GM19238 (cell line): Measurements from ENCODE around the gene ATP5F1E.
"Not testable (repeated sequence)": the region's sequence is repeated elsewhere in the genome, so short reads cannot be mapped to it uniquely, and the experiment has no call there.

Source experiments
- DNase-seq: peaks from one replicate; pipeline ENCODE4 v3.0.0; 2011; ENCODE audit warnings: low spot score; ENCODE audit not compliant: insufficient read length

The ATP5F1E gene

DNA sequence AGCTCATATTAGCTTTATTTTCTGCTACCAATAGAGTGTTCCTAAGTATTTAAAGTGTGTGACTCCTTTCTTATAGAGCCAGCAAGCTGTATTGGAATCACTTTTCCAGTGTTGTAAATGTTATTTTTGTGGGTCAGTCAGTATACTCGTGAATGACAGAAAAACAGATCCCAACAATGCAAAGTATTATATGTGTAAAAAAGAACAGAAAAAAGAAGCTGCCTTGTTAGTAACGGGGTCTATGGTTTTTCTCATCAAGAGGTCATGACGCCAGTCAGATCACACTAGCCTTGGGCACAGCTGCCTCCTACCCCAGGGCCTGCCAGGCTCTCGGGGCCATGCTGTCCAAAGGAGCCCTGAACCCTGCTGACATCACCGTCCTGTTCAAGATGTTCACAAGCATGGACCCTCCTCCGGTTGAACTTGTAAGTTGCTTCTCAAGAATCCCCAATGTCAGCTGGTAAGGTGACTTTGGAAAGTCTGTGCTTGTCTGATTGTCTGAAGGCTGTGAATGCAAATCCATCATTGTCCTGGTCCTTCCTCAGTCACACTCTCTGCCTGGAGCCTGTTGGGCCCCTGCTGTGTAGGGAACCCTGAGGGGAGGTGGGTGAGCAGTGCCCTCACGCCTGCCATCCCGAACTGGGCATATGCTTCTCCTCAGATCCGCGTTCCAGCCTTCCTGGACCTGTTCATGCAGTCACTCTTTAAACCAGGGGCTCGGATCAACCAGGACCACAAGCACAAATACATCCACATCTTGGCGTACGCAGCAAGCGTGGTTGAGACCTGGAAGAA lies 41.3 kb downstream of the ATP5F1E start:
- DNase-seq, result no peak

DNA sequence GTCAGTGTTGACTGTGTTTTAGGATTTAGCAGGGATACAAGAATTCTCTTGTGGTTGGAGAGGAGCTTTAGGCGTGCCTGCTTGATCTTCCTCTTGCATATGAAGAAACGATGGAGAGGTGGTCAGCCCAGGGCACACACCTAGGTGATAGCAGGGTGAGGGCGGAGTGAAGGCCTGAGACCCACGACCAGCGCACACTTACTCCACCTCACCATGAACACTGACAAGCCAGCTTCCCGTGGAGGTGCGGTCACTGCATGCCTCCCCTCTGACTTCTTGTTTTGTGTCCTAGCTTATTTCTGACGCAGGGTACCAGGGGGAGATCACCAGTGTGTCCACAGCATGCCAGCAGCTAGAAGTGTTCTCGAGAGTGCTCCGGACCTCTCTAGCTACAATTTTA lies 42.9 kb downstream of the ATP5F1E start:
- DNase-seq, result no peak

DNA sequence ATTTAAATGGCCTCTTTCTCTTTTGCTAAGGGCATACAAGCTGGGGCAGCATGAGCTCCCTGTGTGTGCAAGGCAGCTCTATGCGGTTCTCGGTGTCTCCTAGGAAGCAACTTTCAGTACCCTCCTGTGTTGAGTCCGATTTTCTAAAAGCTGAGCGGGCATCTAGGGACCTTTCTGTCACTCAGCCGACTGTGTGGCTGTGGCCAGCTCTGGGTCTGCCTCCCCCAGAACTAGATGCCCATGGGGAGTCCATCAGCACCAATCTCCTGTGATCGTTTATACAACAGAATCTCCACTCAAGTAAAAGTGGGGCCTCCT lies 43.6 kb downstream of the ATP5F1E start:
- no peak for DNase-seq

DNA sequence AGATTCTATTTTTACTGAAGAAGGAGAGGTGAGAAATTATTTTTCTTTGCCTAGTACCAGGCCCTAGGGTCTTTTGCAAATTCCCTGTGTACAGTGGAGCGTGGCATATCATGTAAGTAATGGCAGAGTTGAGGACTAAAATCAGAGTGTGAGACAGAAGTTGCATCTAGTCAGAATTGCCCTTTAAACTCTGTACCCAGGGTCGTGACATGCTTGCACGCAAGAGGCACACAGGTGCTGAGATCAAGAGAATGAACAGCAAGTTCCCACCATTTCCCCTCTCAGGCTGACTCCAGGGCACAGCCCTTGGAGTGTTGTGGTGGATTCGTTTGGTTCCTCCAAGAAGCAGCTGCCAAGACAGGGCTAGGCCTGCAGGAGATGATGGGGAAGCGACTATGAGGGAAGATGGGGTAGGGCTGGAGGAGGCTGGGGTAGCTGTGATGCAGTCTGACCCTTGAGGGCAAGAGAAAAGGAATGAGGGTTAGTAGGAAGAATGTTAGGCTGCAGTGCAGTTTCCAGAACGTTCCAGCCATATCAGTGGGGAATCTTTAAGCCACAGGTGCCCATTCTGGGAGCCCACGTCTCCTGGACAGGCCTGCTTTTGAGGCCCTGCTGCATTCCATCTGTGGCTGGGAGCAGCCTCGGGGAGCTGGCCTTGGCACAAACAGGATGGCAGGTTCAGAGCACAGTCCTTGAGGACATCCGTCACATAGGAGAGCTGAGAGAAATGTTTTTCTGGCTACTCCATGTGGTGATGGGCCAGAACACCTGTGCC lies 44.2 kb downstream of the ATP5F1E start:
- DNase-seq, result no peak

DNA sequence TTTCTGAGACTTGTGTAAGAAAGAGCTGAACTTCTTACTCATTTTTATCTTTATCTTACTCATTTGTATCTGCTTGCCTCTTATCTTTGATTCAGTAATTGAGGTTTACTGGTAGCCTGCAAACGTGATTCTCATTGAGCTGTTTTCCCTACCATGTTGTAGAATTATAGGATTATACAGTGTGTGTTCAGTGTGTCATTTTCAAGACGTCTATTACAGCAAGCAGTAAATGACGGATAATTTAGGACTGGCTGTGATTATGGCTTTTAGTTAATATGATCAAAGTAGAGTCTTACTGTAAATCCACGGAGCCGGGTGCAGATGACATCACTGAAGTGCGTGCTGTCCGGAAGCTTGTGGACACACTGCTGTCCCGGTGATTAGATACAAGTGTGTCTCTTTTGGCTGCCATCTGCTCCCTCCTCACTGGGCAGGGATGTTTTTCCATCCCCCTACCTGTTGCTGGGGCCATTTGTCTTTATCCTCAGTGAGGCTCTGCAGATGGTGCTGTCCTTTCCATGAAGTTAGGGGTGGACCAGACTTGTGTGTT lies 45.1 kb downstream of the ATP5F1E start:
- no peak for DNase-seq

DNA sequence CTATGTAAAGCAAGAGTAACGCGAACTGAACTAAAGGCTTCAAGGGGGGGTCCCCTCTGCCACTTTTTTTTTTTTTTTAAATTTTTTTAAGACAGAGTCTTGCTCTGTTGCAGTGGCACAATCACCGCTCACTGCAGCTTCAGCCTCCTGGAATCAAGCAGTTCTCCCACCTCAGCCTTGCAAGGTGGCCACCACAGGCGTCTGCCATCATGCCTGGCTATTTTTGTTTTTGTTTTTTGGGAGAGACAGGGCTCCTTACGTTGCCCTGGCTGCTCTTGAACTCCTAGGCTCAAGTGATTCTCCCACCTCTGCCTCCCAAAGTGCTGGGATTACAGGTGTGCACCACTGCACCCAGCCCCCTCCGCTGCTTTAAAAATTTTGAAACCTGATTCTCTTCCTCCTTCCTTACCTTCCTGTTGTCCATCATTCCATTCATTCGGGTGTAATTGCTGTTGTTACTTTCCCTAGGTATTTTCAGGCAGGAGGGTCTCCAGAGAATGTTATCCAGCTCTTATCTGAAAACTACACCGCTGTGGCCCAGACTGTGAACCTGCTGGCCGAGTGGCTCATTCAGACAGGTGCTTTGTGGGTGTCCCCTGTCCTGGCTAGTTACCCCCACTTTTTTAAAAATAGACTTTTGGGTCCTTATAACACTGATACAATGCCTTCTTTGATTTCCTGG lies 45.7 kb downstream of the ATP5F1E start:
- no peak for DNase-seq

DNA sequence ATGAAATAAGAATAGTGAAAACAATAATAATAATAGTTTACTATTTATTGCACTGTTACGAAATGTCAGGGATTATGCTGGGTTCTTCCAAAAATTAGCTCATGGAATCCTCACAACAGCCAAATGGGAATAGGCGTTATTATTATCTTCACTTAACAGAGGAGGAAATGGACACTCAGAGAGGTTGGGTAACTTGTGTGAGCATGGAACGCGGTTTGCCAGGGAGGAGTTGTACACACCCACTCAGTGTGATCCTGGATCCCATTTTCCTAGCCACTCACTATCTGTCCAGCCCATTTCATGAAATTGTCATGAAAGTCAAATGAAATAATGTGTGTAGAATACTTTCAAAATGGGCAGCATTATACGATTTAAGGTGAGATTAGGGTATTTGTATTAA lies 46.5 kb downstream of the ATP5F1E start:
- DNase-seq, result no peak

DNA sequence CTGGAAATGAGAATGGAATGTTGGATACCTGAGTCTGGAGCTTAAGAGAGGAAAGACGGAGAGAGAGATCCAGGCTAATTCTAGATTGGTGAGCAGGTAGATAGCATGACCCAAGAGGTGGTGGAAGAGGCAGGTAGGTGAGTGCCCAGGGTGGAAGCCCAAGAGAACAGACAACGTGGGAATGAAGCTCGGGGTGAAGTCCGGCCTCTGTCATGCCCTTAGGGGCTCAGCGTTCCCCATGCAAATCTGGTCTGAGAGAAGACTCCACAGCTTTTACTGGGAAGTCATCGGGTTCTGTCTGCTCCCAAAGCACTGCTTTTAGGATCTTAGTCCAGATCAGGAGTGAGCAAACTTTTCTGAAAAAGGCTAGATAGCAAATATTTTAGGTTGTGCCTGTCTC lies 47.4 kb downstream of the ATP5F1E start:
- DNase-seq, result no peak

DNA sequence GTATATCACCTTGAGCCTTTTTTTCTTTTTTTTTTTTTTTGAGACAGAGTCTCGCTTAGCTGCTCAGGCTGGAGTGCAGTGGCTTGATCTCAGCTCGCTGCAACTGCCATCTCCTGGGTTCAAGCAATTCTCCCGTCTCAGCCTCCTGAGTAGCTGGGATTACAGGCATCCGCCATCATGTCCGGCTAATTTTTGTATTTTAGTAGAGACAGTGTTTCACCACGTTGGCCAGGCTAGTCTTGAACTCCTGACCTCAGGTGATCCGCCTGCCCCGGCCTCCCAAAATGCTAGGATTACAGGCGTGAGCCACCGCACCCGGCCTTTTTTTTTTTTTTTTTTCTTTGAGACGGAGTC lies 49.0 kb downstream of the ATP5F1E start:
- DNase-seq, result not testable (repeated sequence)

DNA sequence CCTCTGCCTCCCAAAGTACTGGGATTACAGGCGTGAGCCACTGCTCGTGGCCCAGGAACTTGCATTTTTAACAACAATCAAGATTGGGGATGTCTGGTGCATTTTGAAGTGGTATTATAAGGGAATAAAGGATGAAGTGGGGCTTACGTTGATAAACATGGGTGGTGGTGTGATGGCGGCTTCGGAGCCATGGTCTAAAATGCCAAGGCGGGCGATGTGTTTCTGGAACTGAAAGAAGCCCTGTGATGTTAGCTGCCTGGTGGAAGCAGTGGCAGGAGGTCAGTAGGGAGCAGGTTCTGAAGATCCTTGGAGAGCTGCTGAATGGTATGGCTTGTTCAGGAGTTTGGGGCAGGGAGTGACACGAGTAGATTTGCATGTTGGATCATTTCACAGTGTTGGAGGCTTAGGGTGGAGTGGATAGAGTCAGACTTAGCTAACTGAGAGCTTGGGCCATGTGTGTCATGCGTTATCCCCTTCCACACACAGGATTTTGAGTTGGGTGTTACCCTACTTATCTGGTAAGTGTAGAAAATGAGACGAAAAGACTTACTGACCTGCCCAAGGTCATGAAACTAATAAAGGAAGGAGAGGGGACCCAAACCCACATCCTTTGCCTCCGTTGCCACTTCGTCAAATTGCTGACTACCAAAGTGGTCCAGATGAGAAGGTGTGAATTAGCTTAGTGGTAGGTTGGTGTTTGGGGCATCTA lies 49.6 kb downstream of the ATP5F1E start:
- no peak for DNase-seq

DNA sequence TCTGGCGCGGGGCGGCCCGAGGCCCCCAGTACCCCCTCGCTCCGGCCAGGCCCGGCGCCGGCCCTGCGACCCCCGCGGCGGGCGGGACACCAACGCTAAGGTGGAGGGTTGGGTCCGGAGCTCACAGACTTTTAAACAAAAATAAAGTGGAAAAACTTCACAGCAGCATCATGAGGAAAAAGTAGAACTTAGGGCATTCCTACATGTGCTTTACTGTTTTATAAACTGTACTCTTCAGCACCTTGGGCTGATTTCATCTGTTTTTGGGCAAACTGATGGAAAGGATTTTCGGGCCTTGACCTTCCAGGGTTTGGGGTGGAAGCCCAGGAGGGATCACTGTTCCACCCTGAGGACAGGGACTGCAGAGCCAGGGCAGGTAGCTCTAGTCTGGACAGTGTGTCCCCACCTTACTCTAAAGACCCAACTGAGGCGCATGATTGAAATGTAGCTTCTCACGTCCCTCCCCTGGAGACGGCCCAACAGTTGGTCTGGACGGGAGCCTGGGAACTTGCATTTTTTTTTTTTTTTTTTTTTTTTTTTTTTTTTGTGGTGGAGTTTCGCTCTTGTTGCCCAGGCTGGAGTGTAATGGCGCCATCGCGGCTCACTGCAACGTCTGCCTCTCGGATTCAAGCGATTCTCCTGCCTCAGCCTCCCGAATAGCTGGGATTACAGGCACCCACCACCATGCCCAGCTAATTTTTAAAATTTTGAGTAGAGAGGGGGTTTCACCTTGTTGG lies 50.3 kb downstream of the ATP5F1E start:
- no peak for DNase-seq

DNA sequence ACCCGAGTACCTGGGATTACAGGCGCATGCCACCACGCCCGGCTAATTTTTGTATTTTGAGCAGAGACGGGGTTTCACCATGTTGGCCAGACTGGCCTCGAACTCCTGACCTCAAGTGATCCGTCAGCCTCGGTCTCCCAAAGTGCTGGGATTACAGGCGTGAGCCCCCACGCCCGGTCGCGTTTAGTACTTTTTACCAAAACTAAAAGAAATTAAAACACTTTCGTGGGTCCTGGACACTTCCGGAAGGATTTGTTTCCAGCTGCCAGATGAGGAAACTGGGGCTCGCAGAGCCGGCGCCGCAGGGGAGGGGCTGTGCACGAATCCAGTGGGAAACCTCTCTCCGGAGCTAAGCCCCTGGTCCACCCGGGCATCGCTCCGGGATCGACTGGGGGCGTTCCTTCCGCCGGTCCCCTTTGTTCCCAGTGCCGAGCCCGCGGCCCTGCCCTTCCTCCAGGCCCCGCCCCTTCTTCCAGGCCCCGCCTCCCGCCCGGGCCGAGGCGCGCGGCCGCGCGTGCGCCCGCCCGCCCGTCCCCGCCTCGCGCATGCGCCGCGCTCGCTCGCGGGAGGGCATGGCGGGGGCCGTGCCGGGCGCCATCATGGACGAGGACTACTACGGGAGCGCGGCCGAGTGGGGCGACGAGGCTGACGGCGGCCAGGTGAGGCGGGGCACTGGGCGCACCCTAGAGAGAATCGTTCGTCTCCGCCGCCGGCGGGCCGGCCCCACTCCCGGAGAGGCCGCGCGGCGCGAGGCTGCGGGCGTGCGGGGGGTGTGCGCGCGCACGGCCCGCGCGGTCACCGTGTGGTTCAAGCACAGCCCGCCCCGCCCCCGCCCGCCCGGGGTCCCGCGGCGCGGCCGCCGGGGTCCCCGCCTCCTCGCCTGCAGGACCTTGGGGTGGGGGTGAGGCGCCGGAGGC lies 51.2 kb downstream of the ATP5F1E start, which contains the start of gene NELFCD:
TSS of gene NELFCD (plus strand) at position 546 of the 917 bp plus-strand sequence. CDS start at position 600, 54 bp downstream.
- peak; percentile 96 for DNase-seq

DNA sequence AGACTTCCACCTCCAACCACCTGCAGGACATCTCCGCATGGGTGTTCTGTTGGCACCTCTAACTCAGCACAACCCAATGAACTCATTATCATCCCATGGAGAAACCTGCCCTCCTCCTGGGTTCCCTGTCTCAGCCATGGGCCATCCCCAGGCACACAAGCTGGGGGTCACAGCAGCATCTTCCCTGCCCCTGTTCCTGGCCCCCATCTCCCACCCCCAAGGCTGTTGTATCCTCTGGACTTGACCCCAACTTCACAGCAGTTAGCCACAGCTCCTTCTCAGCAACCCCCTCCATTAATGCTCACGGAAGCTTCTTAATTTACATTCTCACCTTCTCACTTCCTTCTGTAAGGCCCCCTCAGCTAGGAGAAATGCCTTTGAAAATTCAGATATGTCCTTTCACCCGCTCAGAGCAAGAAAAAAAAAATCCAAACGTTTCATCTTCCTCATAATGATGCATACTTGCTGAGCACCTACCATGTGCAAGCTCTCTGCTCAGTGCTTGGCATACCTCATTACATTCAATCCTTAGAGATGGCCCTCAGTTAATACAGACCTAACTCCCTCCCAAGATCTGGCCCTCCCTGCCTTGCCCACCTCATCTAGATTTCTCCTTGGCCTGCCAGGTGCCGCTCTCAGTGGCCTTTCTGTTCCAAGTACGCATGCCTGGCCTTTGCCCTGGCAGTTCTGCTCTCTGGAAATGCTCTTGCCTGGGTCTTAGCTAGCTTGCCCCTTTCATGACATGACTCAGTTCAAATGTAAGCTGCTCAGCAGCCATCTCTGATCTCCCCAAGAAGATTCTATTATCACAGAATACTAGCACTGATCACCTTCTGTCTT lies 53.6 kb downstream of the ATP5F1E start:
- DNase-seq, result no peak

DNA sequence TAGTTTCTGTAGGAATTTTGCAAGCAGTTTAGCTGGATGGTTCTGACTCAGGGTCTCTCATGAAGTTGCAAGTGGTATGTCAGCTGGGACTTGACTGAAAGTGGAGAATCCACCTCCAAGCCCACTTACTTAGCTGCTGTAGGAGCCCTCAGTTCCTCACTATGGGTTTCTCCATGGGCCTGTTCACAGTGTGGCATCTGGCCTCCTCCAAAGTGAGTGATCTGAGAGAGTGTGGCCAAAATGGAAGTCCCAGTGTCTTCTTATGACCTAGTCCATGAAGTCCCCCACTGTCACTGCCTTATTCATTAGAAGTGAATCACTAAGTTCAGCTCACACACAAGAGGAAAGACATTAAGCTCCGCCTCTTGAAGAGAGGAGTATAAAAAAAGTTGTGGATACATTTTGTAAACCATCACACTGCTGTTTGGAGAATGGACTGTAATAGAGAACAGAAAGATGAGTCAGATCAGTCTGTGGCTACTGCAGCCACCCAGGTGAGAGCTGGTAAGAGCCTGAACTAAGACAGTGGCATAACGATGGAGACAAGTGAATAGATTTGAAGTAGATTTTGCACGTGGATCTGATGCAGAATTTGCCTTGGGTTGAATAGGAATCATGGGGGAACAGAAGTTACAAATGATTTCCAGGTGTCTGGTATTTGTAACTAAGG lies 55.9 kb downstream of the ATP5F1E start:
- no peak for DNase-seq
